Mesodermal cell (in vitro differentiated cells): ENCODE data around the gene EXOC2.
"Not testable (repeated sequence)": the region's sequence is repeated elsewhere in the genome, so short reads cannot be mapped to it uniquely, and the experiment has no call there.

Experiments used
- H3K27ac ChIP-seq: 2 replicates; pipeline ENCODE4 v1.7.0; 2013; ENCODE audit warnings: mild to moderate bottlenecking, low read depth, low read length, moderate library complexity; ENCODE audit not compliant: severe bottlenecking
- H3K36me3 ChIP-seq: 2 replicates; pipeline ENCODE4 v1.7.1; 2013; ENCODE audit warnings: mild to moderate bottlenecking, low read length, moderate library complexity; ENCODE audit not compliant: control insufficient read depth, insufficient read depth
- H3K4me1 ChIP-seq: one replicate; pipeline ENCODE4 v1.7.1; 2013; ENCODE audit warnings: mild to moderate bottlenecking, low read length; ENCODE audit not compliant: insufficient read depth, control insufficient read depth, poor library complexity, severe bottlenecking
- H3K4me3 ChIP-seq: 2 replicates; pipeline ENCODE4 v1.7.0; 2013; ENCODE audit warnings: low read length, control low read depth, mild to moderate bottlenecking; ENCODE audit not compliant: insufficient read depth, poor library complexity, severe bottlenecking; ENCODE audit errors: extremely low read depth
- H3K9me3 ChIP-seq: 2 replicates; pipeline ENCODE4 v1.7.1; 2013; ENCODE audit warnings: mild to moderate bottlenecking, low read length, moderate library complexity; ENCODE audit not compliant: control insufficient read depth
- WGBS, 2 experiments: methylation state at CpG; one replicate each; pipeline ENCODE4 v1.1.5; 2013; ENCODE audit warnings: missing lambda C conversion rate in 2 of 2; ENCODE audit not compliant: insufficient coverage in 2 of 2; 5-methylcytosine and 5-hydroxymethylcytosine counted together

EXOC2 gene

GRCh38 chr6:605895-606294 is 87.0 kb downstream of the EXOC2 start:
- H3K27ac ChIP-seq, H3K9me3 ChIP-seq, H3K4me3 ChIP-seq, H3K4me1 ChIP-seq: not testable (repeated sequence)
- H3K36me3 ChIP-seq = peaks cover 16% of the 10 kb centered on the region
- WGBS, 2 experiments = 60% methylated on average over 2 of the region's 5 CpGs; no CpG with 5 or more reads in 1 of the 2 experiments

GRCh38 chr6:604579-604978 is 88.4 kb downstream of the EXOC2 start:
- Histone ChIP-seq H3K9me3 (no peaks in the 10 kb centered on the region), H3K4me3 (no peak overlapping the region), H3K27ac (no peak overlapping the region), H3K36me3 (peaks cover 16% of the 10 kb centered on the region), H3K4me1 (no peaks in the 10 kb centered on the region)
- 90 to 96% methylated on average over 15 of the region's 15 CpGs for WGBS, 2 experiments

DNA sequence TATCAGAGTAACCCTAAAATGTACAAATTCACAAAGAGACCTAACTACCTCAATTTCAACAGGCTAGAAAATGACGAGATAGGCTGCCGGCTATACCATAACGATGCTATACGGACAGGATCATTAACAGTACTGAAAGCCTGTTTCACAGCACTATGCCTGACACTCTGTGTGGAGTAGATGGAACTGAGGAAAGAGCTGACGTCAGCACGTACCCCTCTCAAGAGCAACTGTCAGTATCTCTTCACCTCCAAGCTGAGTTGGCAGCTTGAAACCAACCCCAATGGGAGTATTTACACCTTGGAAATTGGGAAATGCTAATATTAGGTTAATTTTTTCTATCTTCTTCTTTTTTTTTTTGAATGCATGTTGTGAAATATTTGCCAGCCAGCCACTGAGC is 89.7 kb downstream of the EXOC2 start:
- H3K9me3 ChIP-seq = no peaks in the 10 kb centered on the region
- H3K4me1 ChIP-seq = no peaks in the 10 kb centered on the region
- no peak overlapping the region for H3K4me3 ChIP-seq
- H3K36me3 ChIP-seq = peaks cover 16% of the 10 kb centered on the region
- no peak overlapping the region for H3K27ac ChIP-seq
- 80% methylated on average over 2 of the region's 6 CpGs; no CpG with 5 or more reads in 1 of the 2 experiments for WGBS, 2 experiments

GRCh38 chr6:599576-600448 is 93.1 kb downstream of the EXOC2 start:
- Histone ChIP-seq H3K27ac (no peak overlapping the region), H3K4me1 (no peaks in the 10 kb centered on the region), H3K9me3 (no peaks in the 10 kb centered on the region), H3K4me3 (no peak overlapping the region), H3K36me3 (peaks cover 15% of the 10 kb centered on the region)
- WGBS, 2 experiments = 79% methylated on average over 3 of the region's 7 CpGs; no CpG with 5 or more reads in 1 of the 2 experiments

GRCh38 chr6:593907-594212 is 99.1 kb downstream of the EXOC2 start:
- Histone ChIP-seq H3K27ac (no peak overlapping the region), H3K9me3 (no peaks in the 10 kb centered on the region), H3K4me1 (peaks cover 5% of the 10 kb centered on the region), H3K4me3 (no peak overlapping the region), H3K36me3 (peaks cover 31% of the 10 kb centered on the region)
- WGBS, 2 experiments = 73 to 83% methylated on average over 1 to 2 of the region's 2 CpGs

GRCh38 chr6:593139-593906 is 99.6 kb downstream of the EXOC2 start:
- no peak overlapping the region for H3K4me3 ChIP-seq
- H3K36me3 ChIP-seq = peaks cover 34% of the 10 kb centered on the region
- WGBS, 2 experiments = no CpG with 5 or more reads among the region's 5 CpGs
- no peak overlapping the region for H3K27ac ChIP-seq
- H3K4me1 ChIP-seq = peaks cover 5% of the 10 kb centered on the region
- H3K9me3 ChIP-seq = no peaks in the 10 kb centered on the region

- Histone ChIP-seq H3K36me3 (peaks cover 31% of the 10 kb centered on the region), H3K4me3 (no peak overlapping the region), H3K4me1 (peaks cover 18% of the 10 kb centered on the region), H3K9me3 (no peaks in the 10 kb centered on the region), H3K27ac (no peak overlapping the region)
- 95% methylated on average over 22 of the region's 22 CpGs for WGBS, 2 experiments
Observed at GRCh38 chr6:589090-589489, 103.8 kb downstream of the EXOC2 start.

DNA sequence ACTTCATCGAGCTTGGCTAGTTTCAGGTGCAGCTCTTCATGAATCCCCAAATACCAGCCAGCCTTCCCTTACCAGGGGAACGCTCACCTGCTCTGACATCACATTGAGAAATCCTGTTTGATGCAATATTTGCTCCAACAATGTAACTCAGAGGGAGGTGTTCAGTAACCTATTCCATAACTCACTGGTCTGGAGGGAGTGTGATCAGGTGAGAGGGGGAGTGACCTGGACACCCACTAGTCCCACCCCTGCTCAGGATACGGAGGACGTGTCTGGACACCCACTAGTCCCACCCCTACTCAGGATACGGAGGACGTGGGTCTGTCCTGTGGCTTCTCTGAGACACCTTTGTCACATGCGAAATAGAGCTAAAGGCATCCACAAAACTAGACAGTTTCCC is 106.4 kb downstream of the EXOC2 start:
- peaks cover 31% of the 10 kb centered on the region for H3K4me1 ChIP-seq
- 86 to 92% methylated on average over 3 to 6 of the region's 7 CpGs for WGBS, 2 experiments
- H3K9me3 ChIP-seq = no peaks in the 10 kb centered on the region
- no peak overlapping the region for H3K4me3 ChIP-seq
- H3K27ac ChIP-seq = no peak overlapping the region
- peaks cover 23% of the 10 kb centered on the region for H3K36me3 ChIP-seq

DNA sequence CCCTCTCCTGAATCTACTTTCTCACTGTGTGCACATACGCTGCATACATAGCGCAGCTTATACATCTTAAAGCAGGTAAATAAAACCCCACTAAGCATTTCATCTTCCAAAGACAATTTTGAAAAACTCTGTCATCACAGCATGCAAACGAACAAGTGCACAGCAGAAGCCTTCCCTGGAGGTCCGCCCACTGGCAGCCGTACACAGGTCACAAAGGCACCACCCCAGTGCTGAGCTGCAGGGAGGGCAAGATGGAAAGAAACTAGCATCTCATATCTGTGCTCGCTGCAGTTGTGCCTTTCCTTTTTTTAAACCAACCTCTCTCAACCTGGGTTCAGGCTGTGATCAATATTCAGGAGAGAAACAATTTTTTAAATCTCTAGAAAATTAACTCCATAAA is 109.3 kb downstream of the EXOC2 start:
- peaks cover 31% of the 10 kb centered on the region for H3K4me1 ChIP-seq
- peaks cover 9% of the 10 kb centered on the region for H3K36me3 ChIP-seq
- WGBS, 2 experiments = 14 to 73% methylated on average over 1 to 5 of the region's 6 CpGs
- H3K4me3 ChIP-seq = no peak overlapping the region
- H3K27ac ChIP-seq = no peak overlapping the region
- H3K9me3 ChIP-seq = no peaks in the 10 kb centered on the region

DNA sequence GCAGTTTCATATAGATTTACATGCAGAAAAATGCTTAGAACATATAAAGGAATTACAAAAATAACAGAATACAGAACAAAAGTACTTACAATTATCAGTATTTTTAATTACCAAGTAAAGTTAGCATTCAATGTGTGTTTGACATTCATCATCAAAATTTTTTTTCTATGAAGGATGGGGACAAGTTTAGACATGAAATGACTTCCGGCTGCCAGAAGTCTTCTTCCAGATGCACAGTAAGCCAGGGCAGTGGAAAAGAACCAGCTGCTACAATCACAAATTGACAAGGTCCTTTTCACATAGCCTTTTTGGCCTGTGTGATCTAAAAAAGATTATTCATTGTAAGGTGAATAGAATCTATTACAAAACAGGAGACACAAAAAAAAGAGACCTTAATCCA is 109.8 kb downstream of the EXOC2 start:
- H3K9me3 ChIP-seq = no peaks in the 10 kb centered on the region
- peak overlapping the region; percentile 32 for H3K27ac ChIP-seq
- WGBS, 2 experiments = no CpG with 5 or more reads among the region's 1 CpG
- H3K4me1 ChIP-seq = peaks cover 31% of the 10 kb centered on the region
- H3K4me3 ChIP-seq = no peak overlapping the region
- H3K36me3 ChIP-seq = peaks cover 5% of the 10 kb centered on the region

GRCh38 chr6:582370-582769 is 110.6 kb downstream of the EXOC2 start:
- Histone ChIP-seq H3K36me3 (peaks cover 5% of the 10 kb centered on the region), H3K4me3 (no peak overlapping the region), H3K27ac (no peak overlapping the region), H3K4me1 (peaks cover 31% of the 10 kb centered on the region), H3K9me3 (no peaks in the 10 kb centered on the region)
- WGBS, 2 experiments = 9 to 10% methylated on average over 3 to 5 of the region's 12 CpGs
